Choroid plexus epithelial cell (primary cell): ENCODE measurements around the gene DTX1.

ENCODE experiments used
- DNase-seq: peaks from one replicate; pipeline ENCODE4 v3.0.0-alpha.2; 2010; ENCODE audit warnings: low read depth
- H3K4me3 ChIP-seq: 2 replicates; pipeline ENCODE4 v1.5.1; 2011; ENCODE audit warnings: low read depth, mild to moderate bottlenecking, control low read depth, low read length, moderate library complexity
- TF ChIP-seq, protein P1 (sequence below): conservative IDR thresholded peaks from 2 replicates; pipeline ENCODE4 v1.5.1; 2011; ENCODE audit warnings: low read depth, mild to moderate bottlenecking, control low read depth, inconsistent platforms, low read length, moderate library complexity

The DTX1 gene

DNA sequence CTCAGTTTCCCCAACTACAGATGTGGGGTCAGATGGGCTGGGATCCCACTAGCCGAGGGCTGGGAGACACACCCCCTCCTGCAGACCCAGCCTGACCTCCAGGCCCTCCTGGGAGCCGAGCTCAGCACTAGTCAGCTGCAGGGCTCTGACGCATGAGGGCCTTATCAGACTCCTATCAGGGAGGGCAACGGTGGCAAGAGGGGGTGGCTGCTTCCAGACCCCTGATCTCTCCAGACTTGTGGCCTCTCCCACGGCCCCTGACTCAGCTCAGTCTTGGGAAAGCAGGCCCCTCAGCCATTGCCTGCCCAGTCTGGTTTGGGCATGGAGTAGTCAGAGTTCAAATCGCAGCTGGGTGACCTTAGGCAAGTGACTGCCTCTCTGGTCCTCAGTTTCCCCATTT is 76.5 kb downstream of the DTX1 start:
- TF ChIP-seq, protein P1, sequence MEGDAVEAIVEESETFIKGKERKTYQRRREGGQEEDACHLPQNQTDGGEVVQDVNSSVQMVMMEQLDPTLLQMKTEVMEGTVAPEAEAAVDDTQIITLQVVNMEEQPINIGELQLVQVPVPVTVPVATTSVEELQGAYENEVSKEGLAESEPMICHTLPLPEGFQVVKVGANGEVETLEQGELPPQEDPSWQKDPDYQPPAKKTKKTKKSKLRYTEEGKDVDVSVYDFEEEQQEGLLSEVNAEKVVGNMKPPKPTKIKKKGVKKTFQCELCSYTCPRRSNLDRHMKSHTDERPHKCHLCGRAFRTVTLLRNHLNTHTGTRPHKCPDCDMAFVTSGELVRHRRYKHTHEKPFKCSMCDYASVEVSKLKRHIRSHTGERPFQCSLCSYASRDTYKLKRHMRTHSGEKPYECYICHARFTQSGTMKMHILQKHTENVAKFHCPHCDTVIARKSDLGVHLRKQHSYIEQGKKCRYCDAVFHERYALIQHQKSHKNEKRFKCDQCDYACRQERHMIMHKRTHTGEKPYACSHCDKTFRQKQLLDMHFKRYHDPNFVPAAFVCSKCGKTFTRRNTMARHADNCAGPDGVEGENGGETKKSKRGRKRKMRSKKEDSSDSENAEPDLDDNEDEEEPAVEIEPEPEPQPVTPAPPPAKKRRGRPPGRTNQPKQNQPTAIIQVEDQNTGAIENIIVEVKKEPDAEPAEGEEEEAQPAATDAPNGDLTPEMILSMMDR, result no peak
- H3K4me3 ChIP-seq, result no peak overlapping the region
- no peak for DNase-seq

DNA sequence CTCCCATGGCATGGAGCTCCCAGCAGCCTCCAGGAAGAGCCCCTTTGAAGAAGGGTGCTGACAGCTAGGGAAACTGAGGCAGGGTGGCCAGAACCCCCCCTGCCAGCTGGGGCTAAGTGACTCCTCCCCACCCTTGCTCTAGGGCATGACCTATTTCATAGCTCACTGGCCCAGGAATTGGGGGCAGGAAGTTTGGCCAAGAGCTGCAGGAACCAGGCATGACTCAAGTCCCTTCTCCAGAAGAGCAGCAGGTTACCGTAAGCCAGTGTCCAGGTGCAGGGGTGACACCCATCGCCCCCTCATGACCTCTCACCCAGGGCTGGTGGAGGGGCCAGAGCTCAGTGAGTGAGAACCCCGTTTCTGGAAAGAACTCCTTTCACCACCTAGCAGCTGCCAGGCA is 77.1 kb downstream of the DTX1 start:
- DNase-seq, result no peak
- no peak overlapping the region for H3K4me3 ChIP-seq
- TF ChIP-seq, protein P1, result no peak

DNA sequence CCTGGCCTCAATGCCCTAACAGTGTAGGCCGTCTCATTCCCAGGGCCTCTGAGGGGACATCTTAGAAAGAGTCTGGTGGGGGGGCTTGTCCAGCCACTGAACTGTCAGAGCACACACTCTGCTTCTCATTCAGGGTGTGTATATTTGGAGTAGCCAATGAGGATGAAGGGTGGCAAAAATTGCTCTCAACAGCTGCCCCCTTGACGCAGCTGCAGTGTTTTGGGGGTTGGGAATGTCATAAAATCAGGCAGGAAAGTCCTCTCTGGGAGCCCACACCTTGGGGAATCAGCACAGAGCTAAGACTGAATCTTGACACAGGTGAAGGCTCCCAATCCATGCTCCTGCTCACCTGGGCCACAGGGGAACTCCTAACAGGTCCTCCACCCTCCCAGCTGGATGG is 77.5 kb downstream of the DTX1 start:
- no peak overlapping the region for H3K4me3 ChIP-seq
- TF ChIP-seq, protein P1, result no peak

DNA sequence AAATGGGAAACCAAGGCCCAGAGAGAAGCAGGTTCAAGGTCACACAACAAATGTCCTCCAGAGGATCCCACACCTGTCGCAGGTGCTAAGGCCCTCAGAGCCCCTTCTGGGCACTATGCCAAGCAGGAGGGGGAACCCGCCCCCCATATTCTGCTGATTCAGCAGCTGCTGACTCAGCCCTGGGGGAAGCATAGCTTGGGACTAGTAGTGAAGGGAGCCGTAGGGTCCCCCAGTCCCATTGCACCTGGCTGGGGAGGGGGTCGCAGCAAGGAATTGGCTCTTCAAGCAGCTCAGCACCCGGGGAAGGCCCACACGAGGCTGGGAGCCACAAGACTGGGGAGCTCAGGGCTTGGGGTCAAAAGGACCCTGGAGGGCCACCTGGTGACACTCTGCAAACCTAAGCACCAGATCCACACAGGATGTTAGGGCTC is 78.0 kb downstream of the DTX1 start:
- DNase-seq, result no peak
- TF ChIP-seq, protein P1, result no peak
- no peak overlapping the region for H3K4me3 ChIP-seq

More for the DNA sequence above, 77.5 kb downstream of the DTX1 start:
- DNase-seq, result no peak

DNA sequence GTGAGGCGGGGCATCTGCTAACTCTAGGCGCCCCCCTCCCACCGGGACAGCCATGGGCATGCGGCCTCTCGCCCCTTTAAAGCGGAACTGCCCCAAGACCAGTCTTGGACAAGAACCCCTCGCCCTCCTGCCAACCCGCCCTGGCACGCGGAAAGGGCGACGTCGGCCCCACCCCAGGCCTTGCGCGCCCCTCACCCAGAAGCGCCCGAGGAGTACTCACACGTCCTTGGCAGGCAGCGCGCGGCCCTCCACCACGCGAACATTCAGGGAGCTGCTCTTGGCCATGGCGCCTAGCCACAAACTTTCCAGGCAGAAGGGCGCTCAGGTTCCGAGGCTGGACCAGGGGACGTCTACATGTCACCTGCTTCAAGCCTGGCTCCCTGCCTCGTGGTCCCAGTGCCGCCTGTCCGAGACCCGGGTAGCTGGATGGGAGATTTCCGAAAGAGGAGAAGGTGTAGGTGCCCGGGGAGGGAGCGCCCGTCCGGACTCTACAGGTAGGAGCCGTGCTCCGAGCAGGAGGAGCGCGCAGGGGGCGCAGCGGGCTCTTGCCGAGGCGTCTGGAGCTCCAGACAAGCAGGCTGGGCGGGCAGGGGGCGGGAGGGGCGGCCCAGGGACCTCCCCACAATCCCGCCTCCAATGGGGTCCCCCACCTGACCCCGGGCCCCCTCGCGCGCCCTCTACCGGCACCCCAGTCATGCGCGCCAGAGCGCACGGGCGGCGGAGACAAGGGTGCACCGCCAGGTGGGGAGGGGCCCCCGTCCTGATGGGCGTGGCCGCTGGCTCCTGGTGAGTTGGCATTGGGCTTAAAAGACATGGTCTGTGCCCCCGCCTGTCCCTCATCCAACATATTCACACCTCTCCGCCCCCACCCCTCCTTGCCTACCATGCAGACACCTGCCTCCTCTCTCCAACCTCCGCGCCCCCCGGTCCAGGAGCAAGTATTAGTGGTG is 78.9 kb downstream of the DTX1 start, which contains the start of gene RASAL1:
Gene RASAL1, minus strand, starts transcription at position 584 of the 950 bp plus-strand sequence. Its CDS starts 299 bp downstream, at position 285.
- H3K4me3 ChIP-seq, result no peak within 1 kb of the TSS
- DNase-seq, result no peak
- TF ChIP-seq, protein P1, result no peak

DNA sequence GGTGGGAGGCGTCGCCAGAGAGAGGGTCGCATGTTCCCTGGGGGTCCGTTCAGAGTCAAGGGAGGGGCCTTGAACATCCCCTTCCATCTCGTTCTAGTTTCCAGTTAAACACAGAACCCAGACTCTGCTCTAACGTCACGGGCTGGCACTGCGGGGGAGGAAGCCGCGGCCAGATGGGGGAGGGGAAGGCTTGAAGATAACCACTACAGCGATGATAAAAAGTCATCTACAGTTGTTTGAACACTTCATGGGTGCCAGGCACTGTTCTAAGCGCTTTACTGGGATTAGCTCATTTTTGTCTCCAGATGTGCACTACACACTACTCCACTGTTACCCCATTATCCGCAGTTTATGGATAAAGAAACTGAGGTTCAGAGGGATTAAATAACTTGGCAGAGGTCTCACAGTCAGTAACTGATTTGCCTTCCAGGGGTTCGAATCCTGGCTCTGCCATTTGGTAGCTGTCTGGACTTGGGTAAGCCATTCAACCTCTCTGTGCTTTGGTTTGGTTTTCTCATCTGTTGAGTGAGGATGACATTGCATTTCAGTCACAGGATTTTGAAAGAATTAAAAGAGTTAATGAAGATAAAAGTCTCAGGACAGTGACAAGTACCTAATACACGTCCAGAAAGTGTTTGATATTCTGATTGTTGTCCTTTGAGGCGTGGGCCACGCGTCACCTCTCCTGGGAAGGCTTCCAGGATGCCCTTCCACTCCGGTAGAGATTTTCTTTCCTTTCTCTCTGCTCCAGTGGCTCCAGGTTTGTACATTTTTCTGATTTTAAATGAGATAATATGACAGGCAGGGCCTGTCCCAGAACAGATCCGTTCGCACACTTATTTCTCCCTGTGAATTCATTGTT is 79.8 kb downstream of the DTX1 start:
- DNase-seq, result no peak
- TF ChIP-seq, protein P1, result no peak
- H3K4me3 ChIP-seq, result no peak overlapping the region
